Measurements from ENCODE around the gene ITGAV. TPM values are rescaled to one million over a fixed set of nuclear protein-coding genes. Genes with fewer than 3 reads are reported as not detected.

ITGAV gene
- total and polyA plus RNA-seq, 2 of the 4 experiments (the other 2 are of a cell fraction): 45.8 to 181 TPM

- intact Hi-C loops (cut with micrococcal nuclease): loop anchor here (10.0 kb wide), 1 partner anchor 373 kb away; no protein-coding TSS in a partner anchor
- in situ Hi-C loops (cut with MboI; ENCODE audit: low sequenced_read_pairs): no loop called here
- no peak overlapping the region for H4K8ac ChIP-seq (ENCODE audit: low read depth in 2 of 2, low read length in 2 of 2)
- no peak overlapping the region for H3K56ac ChIP-seq (ENCODE audit: extremely low read depth, insufficient read depth, low read length)
- no peaks in the 10 kb centered on the region for H3K9me3 ChIP-seq (ENCODE audit: control insufficient read depth, insufficient read depth, low read length)
- H2BK20ac ChIP-seq (ENCODE audit: low read depth, low read length): no peak overlapping the region
- H3K23ac ChIP-seq (ENCODE audit: low read depth, low read length): no peak overlapping the region
- no peak overlapping the region for H3K4me2 ChIP-seq (ENCODE audit: low read depth, low read length)
- H2BK15ac ChIP-seq (ENCODE audit: low read depth, low read length): no peak overlapping the region
- no peaks in the 10 kb centered on the region for H3K27me3 ChIP-seq (ENCODE audit: control insufficient read depth, insufficient read depth, low read length)
- no peak overlapping the region for H4K91ac ChIP-seq (ENCODE audit: insufficient read depth, low read depth, low read length)
- peaks cover 0 to 6% of the 10 kb centered on the region in 2 experiments; a peak in 2 of 4 replicates for H3K79me1 ChIP-seq (ENCODE audit: low read depth in 1 of 2, low read length in 2 of 2)
- no peak overlapping the region for H3K9ac ChIP-seq (ENCODE audit: low read depth, low read length)
- H3K4me1 ChIP-seq (ENCODE audit: control insufficient read depth, insufficient read depth, low read length): 0 out of 2 replicates have a peak, but pooled peaks cover 2% of the 10 kb centered on the region
- H2AK5ac ChIP-seq (ENCODE audit: low read depth, low read length): no peak overlapping the region
- POLR2A ChIA-PET (ENCODE audit: unreplicated experiment): no interaction called here
- no peak overlapping the region for H3K4me3 ChIP-seq (ENCODE audit: insufficient read depth, low read depth, low read length)
- TF ChIP-seq NFE2L2 (IDR thresholded peaks at IDR 0.05; ENCODE audit: low read depth, low read length) (no peak), CEBPB (IDR thresholded peaks at IDR 0.05; ENCODE audit: low read depth, low read length) (no peak), CHD1 (IDR thresholded peaks at IDR 0.05; ENCODE audit: low read depth, low read length) (no peak)
- peaks cover 15% of the 10 kb centered on the region for H3K36me3 ChIP-seq (ENCODE audit: control insufficient read depth, insufficient read depth, low read length)
- no peak overlapping the region for H2BK120ac ChIP-seq (ENCODE audit: low read depth, low read length)
- ATAC-seq (ENCODE audit: low read depth) (peak; percentile 53), DNase-seq (peak; percentile 54)
- CTCF ChIA-PET: no interaction called here
- H3K27ac ChIP-seq (ENCODE audit: insufficient read depth, low read length): no peak overlapping the region
- H3K14ac ChIP-seq (replicated peaks; ENCODE audit: low read depth, low read length): no peak overlapping the region
- no peaks in the 10 kb centered on the region for H4K20me1 ChIP-seq (ENCODE audit: insufficient read depth, low read length)
- dilution Hi-C loops (cut with HindIII; ENCODE audit: low sequenced_read_pairs, unreplicated experiment): no loop called here
- no peak overlapping the region for H4K5ac ChIP-seq (ENCODE audit: low read depth, low read length)
- no peak overlapping the region for H3K18ac ChIP-seq (ENCODE audit: low read depth, low read length)
- H2BK5ac ChIP-seq (ENCODE audit: low read depth, low read length, poor library complexity, severe bottlenecking): no peak overlapping the region
- BruUV-seq (replicated peaks): no TSS peak
- H3K4ac ChIP-seq (ENCODE audit: low read depth, low read length): no peak overlapping the region
- H2AFZ ChIP-seq (replicated peaks; ENCODE audit: low read length, poor library complexity): no peak overlapping the region
- peaks cover 3% of the 10 kb centered on the region for H3K9me1 ChIP-seq (ENCODE audit: insufficient read depth, low read length)
- no peak overlapping the region for H2AK9ac ChIP-seq (replicated peaks; ENCODE audit: low read depth, low read length, poor library complexity)
- 83% methylated on average over 1 of the region's 2 CpGs; no CpG with 5 or more reads in 1 of the 2 experiments for WGBS, 2 experiments (ENCODE audit: extremely low coverage in 2 of 2, insufficient read length in 1 of 2)
Observed at GRCh38 chr2:186648130-186648529, 58.3 kb downstream of the ITGAV start.
